ENCODE results near the gene MAP2K5. TPM values are rescaled to one million over a fixed set of nuclear protein-coding genes. Genes with fewer than 3 reads are reported as not detected.
"Not testable (repeated sequence)": the region's sequence is repeated elsewhere in the genome, so short reads cannot be mapped to it uniquely, and the experiment has no call there.

MAP2K5 gene
- total and polyA plus RNA-seq, 8 donors, result 1.8 to 94.6 (median 11.1) TPM

GRCh38 chr15:67611370-67612369 lies 69.2 kb downstream of the MAP2K5 start:
- H3K4me1 ChIP-seq, result peaks cover 5 to 25% (median 10%) of the 10 kb centered on the region in 4 donors
- no peak overlapping the region for H3K27ac ChIP-seq
- H3K9me3 ChIP-seq, result no peaks in the 10 kb centered on the region
- peak in 1 of 3 donors; percentile 33 for TF ChIP-seq POLR2AphosphoS5 (IDR thresholded peaks at IDR 0.05)
- TF ChIP-seq EP300 (IDR thresholded peaks at IDR 0.05), result no peak
- no peak overlapping the region for H3K4me3 ChIP-seq
- DNase-seq, result peak in 1 of 2 donors; percentile 71
- no peaks in the 10 kb centered on the region for H3K36me3 ChIP-seq
- WGBS, 5 donors, result 64 to 71% (median 65%) methylated on average over 6 of the region's 6 CpGs
- H3K27me3 ChIP-seq, result no peaks in the 10 kb centered on the region
- intact Hi-C loops (cut with DNase I; ENCODE audit: low total_unique reads), result no loop called here

- WGBS, 5 donors, result 26 to 63% (median 39%) methylated on average over 1 of the region's 1 CpG
- no peak overlapping the region for H3K27ac ChIP-seq
- intact Hi-C loops (cut with DNase I; ENCODE audit: low total_unique reads), result no loop called here
These were observed 70.7 kb downstream of the MAP2K5 start for GRCh38 chr15:67613211-67613610.

GRCh38 chr15:67613708-67614107 lies 71.2 kb downstream of the MAP2K5 start:
- H3K27me3 ChIP-seq, result no peaks in the 10 kb centered on the region
- no peaks in the 10 kb centered on the region for H3K9me3 ChIP-seq
- H3K4me3 ChIP-seq, result no peak overlapping the region
- intact Hi-C loops (cut with DNase I; ENCODE audit: low total_unique reads), result no loop called here
- 91 to 95% (median 94%) methylated on average over 3 of the region's 3 CpGs for WGBS, 5 donors
- TF ChIP-seq EP300 (IDR thresholded peaks at IDR 0.05) (no peak), POLR2A (IDR thresholded peaks at IDR 0.05) (no peak), CTCF (IDR thresholded peaks at IDR 0.05) (no peak), POLR2AphosphoS5 (IDR thresholded peaks at IDR 0.05) (no peak)
- peaks cover 0 to 9% (median 4%) of the 10 kb centered on the region in 4 donors for H3K36me3 ChIP-seq
- peaks cover 5 to 25% (median 10%) of the 10 kb centered on the region in 4 donors for H3K4me1 ChIP-seq
- DNase-seq, result no peak
- no peak overlapping the region for H3K27ac ChIP-seq

More at GRCh38 chr15:67613211-67613610, 70.7 kb downstream of the MAP2K5 start:
- TF ChIP-seq POLR2A (IDR thresholded peaks at IDR 0.05) (no peak), CTCF (IDR thresholded peaks at IDR 0.05) (no peak), POLR2AphosphoS5 (IDR thresholded peaks at IDR 0.05) (no peak), EP300 (IDR thresholded peaks at IDR 0.05) (no peak)
- no peaks in the 10 kb centered on the region for H3K9me3 ChIP-seq
- peaks cover 5 to 25% (median 10%) of the 10 kb centered on the region in 4 donors for H3K4me1 ChIP-seq
- no peak for DNase-seq
- peaks cover 0 to 7% (median 2%) of the 10 kb centered on the region in 4 donors for H3K36me3 ChIP-seq
- H3K27me3 ChIP-seq, result no peaks in the 10 kb centered on the region
- no peak overlapping the region for H3K4me3 ChIP-seq

- H3K4me3 ChIP-seq; H3K9me3 ChIP-seq; H3K36me3 ChIP-seq; H3K27ac ChIP-seq; intact Hi-C loops (cut with DNase I; ENCODE audit: low total_unique reads); H3K27me3 ChIP-seq: not testable (repeated sequence)
- 33 to 62% (median 54%) methylated on average over 6 of the region's 6 CpGs for WGBS, 5 donors
- peak in 1 of 2 donors; percentile 3 for DNase-seq
- H3K4me1 ChIP-seq, result peaks cover 5 to 25% (median 10%) of the 10 kb centered on the region in 4 donors
These were observed 72.6 kb downstream of the MAP2K5 start for GRCh38 chr15:67615131-67615534.

GRCh38 chr15:67618297-67618696 lies 75.8 kb downstream of the MAP2K5 start:
- intact Hi-C loops (cut with DNase I; ENCODE audit: low total_unique reads), result no loop called here
- H3K4me1 ChIP-seq, result peaks cover 0 to 11% (median 5%) of the 10 kb centered on the region in 4 donors
- TF ChIP-seq EP300 (IDR thresholded peaks at IDR 0.05) (no peak), POLR2AphosphoS5 (IDR thresholded peaks at IDR 0.05) (no peak), CTCF (IDR thresholded peaks at IDR 0.05) (no peak), POLR2A (IDR thresholded peaks at IDR 0.05) (no peak)
- H3K9me3 ChIP-seq, result no peaks in the 10 kb centered on the region
- WGBS, 5 donors, result 74 to 84% (median 81%) methylated on average over 4 of the region's 4 CpGs
- no peak overlapping the region for H3K27ac ChIP-seq
- H3K4me3 ChIP-seq, result no peak overlapping the region
- no peak for DNase-seq
- H3K27me3 ChIP-seq, result no peaks in the 10 kb centered on the region
- peaks cover 0 to 9% (median 4%) of the 10 kb centered on the region in 4 donors for H3K36me3 ChIP-seq
